Stromal cell of bone marrow (primary cell): Measurements from ENCODE around the gene SLC25A47.
"Not testable (repeated sequence)": the region's sequence is repeated elsewhere in the genome, so short reads cannot be mapped to it uniquely, and the experiment has no call there.

Experiments used
- DNase-seq: peaks from one replicate; pipeline ENCODE4 v3.0.0-alpha.2; 2012; ENCODE audit warnings: low read depth

SLC25A47 gene

DNA sequence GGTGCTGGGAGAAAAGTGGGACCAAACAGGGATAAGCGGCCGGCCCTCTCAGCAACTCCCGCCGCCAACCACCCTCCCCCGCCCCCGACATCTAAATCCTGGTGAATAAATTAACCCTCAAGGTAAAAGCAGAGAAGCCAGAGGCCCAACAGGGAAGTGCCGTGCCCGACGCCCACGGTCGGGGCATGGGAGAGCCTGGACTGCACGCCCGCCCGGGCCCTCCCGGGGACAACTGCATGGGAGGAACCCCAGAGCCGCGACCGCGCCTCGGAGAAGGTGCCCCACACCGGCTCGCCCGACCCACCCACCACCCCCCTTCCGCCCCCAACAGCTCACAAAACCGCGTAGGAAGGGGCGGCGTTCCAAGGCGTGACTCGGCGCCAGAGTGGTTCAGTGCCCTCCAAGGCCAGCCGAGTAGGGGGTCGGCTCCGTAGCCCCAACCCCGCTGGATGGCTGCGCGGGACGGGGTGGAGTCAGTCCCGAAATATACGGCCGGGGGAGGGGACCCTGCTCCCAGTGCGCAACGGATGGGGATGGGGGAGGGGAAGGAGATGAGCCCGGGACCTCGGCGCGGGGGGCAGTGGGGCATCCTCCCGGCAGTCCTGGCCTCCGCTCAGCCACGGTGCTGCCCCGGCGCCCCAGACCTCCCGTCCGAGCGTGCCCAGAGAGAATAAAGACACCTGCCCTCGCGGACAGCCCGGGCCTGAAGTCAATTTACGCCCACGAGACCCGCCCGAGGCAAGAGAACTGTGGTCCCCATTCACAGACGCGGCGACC is 17.6 kb upstream of the SLC25A47 start:
- no peak for DNase-seq

GRCh38 chr14:100306101-100306997 is 16.8 kb upstream of the SLC25A47 start, which contains the start of gene SLC25A29:
Gene SLC25A29 (minus strand): TSS chr14:100306444. CDS start chr14:100306232, 212 bp downstream.
- DNase-seq = peak; percentile 71

DNA sequence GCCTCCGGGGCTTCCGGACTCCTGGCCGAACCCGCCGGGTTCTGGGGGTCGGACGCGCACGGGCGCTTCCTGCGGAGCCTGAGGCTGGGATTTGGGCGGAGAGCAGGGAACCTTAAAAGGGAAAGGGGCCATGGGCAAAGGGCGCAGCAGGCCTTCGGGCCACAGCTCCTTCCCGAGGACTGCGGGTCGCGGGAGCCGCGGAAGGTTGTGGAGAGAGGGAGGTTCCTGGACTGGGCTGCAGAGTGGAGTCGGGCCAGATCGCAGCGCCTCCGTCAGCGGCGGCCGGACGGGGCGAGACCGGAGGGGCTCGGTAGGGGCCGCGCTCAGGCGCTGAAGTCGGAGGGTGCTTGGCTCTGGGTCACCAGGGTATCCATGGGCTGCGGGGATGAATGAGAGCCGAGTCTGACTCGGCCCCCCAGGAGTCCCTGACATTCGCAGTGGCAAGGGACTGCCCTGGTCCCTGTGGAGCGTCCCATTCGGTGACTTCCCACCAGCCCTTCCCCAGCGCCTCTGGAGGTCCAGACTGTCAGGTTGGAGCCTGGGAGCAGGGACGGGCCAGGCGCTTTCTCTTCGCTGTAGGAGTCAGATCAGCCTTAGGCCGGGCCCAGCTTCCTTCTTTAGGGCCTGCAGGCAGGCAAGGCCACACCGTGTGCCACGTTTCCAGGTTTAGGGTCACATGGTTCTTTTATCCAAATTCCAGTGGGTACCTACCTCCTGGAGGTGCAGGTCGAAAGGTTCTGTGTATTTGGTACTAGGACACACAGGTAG is 16.0 kb upstream of the SLC25A47 start:
- DNase-seq = no peak

DNA sequence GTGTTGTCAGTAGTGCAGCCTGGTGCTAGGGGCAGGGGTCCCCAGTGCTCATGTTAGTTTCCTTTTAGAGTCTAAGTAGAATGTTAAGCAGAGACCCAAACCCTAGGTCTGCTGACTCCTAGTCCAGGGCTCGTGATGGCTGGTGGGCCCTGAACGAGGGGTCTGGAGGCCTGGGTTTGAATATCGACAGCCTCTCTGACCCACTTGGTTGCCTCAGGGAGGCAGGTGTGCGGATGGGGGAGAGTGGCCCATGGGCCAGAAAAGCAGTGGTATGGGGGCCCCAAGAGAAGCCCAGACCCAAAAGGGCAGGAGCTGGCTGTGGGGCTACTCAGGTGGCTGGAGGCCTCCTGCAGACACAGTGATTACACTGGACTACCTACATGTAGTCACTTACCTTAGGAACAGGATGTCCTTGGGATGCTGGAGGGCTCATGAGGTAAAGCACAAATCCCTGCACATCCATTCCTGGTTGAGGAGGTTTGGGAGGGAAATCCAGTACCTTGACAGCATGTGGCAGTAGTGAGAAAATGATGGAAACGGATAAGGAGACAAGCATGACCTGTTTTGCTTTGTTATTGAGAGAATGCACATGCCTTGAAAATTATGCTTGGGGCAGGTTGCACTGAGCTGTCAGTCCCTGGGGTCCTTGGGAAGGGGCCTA is 15.2 kb upstream of the SLC25A47 start:
- DNase-seq = no peak

GRCh38 chr14:100308427-100308792 is 14.7 kb upstream of the SLC25A47 start:
- not testable (repeated sequence) for DNase-seq

DNA sequence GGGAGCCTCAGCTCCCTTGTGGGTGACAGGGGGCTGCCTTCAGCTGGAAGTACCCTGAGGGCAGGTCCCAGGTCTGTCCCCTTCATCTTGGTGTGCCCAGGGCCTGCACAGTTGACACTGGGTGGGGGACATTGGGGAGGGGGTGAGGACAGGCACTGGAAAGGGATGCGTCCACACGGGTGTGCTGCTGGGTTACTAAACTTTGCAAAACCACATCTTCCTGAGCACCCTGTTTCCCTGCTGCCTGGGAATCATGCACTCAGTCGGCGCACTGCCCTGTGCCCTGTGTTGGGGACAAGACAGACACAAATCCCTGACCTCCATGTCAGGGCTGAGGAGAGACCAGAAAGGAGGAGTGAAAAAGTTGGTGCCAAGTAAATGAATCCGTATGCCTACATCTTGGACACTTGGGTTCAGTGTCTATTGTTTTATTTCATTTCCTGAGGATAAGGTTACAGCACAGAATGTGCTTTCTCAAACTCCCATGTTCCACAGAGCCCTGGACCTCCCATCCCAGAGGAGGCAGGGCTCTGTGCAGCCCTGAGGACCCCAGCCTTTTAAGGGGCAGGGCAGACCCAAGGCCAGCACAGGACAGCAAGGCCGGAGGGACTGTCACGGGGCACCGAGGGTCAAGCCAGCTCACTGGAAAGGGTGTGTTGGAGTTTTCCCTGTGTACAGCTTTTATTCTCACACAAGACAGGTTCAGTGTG is 14.0 kb upstream of the SLC25A47 start:
- no peak for DNase-seq

DNA sequence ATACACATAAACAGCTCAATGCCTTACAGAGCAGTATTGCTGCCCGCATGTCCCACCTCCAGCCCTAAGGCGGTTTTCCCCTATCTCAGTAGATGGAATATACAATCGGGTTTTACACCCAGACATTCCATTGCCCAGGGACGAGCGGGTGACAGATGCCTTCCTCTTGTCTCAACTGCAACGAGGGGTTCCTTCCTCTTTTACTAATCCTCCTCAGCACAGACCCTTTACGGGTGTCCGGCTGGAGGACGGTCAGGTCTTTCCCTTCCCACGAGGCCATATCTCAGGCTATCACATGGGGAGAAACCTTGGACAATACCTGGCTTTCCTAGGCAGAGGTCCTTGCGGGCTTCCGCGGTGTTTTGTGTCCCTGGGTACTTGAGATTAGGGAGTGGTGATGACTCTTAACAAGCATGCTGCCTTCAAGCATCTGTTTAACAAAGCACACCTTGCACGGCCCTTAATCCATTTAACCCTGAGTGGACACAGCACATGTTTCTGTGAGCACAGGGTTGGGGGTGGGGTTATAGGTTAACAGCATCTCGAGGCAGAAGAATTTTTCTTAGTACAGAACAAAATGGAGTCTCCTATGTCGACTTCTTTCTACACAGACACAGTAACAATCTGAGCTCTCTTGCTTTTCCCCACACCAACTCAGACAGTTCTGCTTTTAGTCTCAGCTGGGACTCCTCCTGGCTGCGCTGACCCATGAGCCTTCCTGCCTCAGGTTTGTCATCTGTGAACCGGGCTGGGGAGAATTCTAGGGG is 10.8 kb upstream of the SLC25A47 start:
- DNase-seq = not testable (repeated sequence)

GRCh38 chr14:100312877-100313400 is 10.2 kb upstream of the SLC25A47 start:
- no peak for DNase-seq

- no peak for DNase-seq
These were observed 9.5 kb upstream of the SLC25A47 start for GRCh38 chr14:100313464-100314230.

GRCh38 chr14:100314724-100315123 is 8.4 kb upstream of the SLC25A47 start:
- no peak for DNase-seq

DNA sequence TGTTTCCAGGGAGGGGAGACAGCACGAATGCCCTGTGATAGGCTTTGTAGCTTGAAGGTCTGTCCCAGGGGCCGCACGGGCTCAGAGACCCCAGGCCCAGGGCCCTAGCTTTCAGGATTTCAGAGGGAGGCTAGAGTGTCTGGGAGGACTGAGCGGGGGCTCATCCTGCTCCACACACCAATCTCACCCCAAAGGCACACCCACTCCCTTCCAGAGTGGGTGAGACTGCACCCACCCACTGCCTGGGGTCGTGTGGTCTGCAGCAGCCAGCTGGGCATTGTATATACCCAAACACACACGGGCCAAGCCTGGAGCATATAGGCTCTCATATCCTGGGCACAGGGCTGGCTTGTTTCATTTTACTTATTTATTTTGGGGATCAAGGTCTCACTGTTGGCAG is 5.8 kb upstream of the SLC25A47 start:
- DNase-seq = no peak

- no peak for DNase-seq
These were observed 5.0 kb upstream of the SLC25A47 start for GRCh38 chr14:100317912-100318808.

DNA sequence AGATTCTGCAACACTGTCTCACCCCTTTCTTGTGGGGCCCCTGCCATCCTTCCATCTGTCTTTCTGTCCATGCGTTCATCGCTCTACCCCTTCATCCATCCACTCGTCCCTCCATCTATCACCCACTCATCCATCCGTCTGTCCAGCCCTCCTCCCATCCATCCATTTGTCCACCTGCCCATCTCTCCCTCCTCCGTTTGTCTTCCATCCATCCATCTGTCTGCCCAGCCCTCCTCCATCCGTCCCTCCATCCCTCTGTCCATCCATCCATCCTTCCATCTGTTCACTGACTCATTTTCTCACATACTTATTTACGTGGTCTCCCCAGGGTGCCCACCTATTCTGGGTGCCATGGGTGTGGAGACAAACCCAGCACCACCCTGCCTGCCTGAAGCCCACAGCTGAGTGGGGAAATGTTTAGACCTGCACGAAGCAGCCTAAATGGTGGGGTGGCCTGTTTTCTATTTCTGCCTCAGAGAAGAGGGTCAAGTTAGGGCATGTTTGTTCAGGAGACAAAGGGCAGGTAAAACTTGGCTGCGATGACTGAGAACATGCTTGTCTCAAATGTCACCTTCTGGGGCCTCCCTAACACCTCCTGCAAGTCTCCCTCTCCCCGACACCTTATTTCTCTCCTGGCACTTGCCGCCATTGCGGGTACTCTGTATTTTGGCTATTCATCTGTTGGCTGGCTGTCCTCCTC is 2.8 kb upstream of the SLC25A47 start:
- no peak for DNase-seq

DNA sequence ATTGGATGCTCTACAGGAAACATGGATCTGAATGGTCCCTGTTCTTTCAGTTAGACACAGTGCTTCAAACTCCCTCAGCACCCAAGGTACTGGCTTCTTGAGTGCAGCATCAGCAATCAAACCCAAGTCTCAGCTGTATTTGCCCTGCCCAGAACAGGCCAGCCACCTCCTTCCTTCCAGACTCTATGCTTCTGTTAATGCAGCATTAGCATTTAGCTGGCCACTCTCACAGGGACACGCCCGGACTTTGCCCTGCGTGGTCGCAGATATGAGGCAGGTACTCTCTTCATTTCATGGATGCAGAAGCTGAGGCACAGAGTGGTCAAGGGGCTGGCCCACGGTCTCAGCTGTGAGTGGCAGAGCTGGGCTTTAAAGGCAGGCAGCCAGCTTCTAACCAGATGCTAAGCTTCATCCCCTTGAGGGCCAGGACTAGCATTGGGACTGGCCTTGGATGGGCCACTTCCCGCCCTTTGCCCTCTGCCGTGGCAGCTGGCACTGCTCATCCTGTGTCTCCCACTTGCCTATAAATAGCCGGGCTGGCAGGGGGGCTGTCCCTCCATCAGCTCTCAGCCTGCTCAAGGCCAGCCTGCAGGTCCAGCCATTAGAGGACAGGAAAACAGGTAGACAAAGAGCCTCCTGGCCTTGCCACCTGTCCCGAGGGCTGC is 1.5 kb upstream of the SLC25A47 start:
- no peak for DNase-seq

GRCh38 chr14:100322138-100322957 is 791 bp upstream of the SLC25A47 start:
- DNase-seq = no peak

DNA sequence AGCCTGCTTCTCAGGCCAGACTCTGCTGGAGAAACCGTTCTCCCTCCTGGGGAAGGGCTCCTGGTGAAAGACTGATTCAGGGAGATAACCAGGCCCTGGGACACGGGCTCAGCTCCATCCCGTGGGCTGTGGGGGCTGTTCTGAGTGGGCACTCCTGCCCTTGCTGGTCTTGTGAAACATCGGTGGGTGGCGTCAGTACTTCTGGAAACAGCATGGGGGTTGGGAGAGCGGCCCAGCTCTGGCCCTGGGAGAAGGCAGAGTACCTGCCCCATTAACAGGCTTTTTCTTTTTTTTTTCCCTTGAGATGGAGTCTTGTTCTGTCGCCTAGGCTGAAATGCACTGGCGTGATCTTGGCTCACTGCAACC is 786 bp downstream of the SLC25A47 start:
- DNase-seq = no peak
